ENCODE measurements around the gene SPATA12.

SPATA12 gene

DNA sequence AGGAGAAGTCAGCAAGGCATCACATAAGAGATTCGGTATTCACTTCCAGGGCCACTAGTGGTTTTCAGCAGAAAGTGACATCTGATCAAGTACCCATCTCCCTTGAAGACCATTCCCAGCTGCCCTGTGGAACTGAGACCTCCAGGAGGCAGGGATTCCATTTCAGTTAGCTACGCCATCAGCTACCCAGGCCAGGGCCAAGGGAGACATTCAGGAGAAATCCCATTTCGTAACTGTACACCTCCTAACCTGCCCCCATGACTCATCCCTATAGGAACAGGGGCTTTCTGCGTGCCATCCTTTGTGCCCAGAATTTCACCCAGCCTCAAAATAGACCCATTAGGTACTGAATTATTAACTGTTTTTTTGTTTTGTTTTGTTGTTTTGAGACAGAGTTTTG lies 24.7 kb downstream of the SPATA12 start:
- no peak for DNase-seq

DNA sequence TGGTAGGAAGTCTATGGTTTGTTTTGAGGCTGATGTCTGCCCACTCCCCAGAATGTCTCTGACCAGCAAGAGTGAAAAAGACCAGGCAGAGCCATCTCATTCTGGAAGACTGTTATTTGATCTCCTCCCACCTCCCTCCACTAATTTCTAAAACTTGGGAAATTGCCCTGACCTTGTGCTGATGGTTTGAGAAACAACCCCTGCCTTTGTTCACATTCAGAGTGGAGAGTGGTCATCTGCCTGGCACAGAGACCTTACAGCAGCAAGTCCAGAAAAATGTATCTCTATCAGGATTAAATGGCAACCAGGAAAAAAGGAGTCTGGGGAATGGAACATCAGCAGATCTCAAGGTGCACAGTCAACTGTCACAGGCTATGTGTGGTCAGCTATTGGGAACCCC lies 25.7 kb downstream of the SPATA12 start:
- no peak for DNase-seq

DNA sequence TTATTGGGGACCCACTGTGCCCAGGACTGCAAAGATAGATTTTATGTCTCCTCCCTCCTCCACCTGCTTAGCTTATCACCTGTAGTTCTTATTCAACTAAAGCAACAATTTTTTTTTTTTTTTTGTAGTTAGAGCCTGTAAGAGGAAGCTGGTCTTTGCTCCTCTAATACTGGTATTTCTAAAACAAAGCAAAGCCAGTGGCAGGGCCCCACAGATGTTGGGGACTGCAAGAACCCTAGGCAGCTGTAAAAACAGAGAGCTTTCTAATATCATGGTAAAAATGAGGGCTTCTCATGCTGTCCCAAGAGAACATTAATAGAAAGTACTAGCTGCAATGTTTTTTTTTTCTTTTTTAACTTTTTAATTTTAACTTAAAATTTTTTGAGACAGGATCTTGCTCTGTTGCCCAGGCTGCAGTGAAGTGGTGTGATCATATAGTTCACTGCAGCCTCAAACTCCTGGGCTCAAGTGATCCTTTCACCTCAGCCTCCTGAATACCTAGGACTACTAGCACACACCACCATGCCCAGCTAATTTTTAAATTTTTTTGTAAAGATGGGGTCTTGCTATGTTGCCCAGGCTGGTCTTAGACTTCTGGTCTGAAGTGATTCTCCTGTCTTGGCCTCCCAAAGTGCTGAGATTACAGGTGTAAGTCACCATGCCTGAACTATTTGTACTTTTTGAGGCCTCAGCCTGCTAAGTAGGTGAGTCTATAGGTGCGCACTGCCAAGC lies 27.1 kb downstream of the SPATA12 start:
- DNase-seq: no peak

DNA sequence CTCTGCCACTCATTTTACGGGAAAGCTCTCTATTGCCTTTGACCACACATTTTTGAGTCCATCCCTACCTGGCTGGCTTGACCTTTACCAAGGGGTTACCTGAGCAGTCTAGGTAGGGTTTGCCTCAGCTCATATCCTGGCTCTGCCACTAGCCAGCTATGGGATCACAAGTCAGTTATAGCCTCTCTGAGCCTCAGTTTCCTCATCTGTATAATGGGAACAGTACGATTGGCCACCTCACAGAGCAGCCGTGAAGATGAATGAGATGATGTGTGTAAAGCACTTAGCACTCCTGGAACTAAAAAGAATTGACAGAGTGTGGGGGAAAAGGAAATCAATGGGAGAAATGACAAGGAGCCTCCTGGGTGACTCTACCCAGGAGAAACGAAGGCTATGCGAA lies 28.0 kb downstream of the SPATA12 start:
- no peak for DNase-seq

DNA sequence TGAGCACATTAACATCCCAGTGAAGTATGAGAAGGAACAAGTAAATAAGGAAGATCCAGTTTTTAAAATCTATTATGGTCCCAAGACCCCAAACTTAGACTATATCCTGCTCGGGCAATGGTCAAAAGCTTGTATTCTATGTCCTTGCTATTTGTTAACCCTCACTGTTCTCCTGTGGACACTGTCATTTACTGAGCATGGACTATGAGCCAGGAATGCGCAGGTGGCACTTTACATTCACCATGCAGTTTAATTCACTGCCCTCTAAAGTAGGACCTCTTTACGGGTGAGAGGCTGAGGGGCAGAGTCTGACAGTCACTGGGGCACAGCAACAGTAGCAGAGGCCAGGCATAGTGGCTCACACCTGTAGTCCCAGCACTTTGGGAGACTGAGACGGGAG lies 28.6 kb downstream of the SPATA12 start:
- DNase-seq: no peak

DNA sequence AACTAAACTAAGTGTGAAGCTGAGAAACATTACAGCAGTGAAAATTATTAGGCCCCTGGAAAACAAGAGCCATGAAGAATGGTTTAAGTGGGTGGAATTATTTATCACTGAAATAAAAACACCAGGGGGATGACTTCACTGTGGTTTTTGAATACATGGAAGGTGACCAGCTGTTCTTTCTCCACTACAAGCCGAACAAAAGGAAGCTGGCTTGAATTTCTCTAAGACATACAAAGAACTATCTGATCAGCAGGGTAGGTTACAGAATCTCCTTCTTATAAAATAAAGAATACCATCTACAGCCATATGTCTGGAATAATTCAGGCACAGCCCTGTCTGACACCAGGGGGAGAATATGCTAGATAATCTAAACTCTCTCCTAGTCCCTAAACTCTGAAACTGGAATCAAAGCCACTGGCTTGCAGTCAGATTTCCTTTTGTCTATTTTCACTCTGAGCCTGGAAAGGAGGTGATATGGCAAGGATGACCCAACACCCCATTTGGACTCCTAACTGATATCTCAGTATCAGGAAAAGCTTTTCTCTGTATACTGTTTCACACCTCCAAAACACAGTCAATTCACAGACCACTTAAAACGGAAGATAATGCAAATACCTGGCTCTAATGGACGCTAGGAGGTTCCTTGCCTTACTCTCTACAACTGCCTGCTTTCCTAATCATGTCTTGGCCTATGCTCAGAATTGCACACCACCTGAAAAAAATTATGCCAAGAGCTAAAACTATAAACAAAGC lies 31.2 kb downstream of the SPATA12 start:
- no peak for DNase-seq

DNA sequence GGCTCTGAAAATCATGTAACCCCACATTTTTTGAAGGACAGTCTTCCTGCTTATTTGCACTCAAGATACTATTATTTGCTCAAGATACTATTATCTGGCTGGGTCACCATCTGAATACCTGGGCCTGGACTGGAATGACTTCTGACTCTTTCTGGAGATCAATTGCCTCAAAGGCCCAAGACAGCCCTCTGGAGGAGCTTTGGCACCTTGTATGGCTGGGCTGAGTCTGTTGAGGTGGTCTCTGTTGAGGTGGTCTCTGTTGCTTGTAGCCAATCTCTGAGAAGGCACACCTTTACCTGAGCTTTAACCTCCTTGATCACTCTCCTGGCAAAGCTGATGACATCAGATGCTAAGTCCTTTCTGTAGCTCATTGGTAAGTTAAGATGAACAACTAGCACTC lies 33.0 kb downstream of the SPATA12 start:
- DNase-seq: no peak

DNA sequence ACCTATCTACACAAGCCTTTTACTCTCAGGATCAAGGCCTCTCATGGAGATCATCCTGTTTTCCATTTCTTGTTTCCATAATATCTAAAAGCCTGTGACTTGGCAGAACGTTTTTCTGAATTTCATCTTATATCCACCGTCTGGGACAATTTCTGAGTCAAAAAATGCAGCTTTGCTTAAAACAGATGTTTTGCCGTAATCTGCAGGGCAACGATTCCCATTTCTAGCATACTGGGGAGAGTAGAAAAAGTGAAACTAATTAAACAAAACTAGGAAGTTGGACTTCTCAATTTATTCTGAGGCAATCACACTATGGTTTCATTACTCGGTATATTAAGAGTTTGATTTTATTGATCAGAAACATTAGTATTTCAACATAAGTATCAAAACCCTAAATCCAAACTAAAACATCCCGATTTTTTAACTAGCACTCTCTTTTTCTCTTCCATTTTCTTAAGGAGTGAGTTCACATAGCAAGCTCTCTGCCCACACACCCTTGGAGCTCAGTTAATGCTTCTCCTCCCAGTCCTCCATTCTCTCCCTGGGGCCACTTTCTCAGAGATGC lies 33.6 kb downstream of the SPATA12 start:
- no peak for DNase-seq

DNA sequence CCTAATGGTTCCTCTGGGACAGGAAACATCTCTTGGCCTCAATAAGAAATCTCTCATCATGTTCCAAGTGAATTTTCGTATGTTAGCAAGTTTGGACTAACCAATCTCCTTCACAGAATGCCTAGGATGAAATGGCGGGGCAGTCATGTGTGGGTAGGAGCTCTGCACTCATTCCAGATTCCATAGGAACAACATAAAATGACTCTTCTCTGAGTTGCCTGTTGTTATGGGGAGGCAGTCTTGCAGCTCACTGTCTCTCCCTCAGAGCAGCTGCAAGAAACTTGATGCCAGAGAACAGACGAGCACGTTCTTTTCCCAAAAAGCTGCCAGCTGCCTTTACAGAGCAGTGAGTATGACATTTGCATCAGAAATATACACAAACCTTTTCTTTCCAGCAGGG lies 34.1 kb downstream of the SPATA12 start:
- DNase-seq: no peak

DNA sequence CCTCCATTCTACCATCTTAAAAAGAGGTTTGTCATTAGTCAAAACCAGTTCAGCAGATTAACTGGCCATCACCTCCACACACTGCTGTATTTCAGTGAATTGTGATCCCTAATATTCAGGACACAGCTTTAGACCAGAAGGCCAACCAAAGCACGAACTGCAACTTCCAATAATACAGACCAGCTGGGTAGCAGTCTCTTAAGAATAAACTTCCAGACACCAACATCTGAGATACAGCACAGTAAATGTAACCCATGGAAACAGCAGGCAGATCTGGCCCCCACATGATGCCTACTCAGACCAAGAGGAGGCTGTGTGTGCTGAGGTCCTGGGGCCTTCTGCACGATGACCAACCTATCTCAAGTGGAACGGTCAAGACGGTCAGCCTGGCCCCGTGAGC lies 34.9 kb downstream of the SPATA12 start:
- DNase-seq: no peak

DNA sequence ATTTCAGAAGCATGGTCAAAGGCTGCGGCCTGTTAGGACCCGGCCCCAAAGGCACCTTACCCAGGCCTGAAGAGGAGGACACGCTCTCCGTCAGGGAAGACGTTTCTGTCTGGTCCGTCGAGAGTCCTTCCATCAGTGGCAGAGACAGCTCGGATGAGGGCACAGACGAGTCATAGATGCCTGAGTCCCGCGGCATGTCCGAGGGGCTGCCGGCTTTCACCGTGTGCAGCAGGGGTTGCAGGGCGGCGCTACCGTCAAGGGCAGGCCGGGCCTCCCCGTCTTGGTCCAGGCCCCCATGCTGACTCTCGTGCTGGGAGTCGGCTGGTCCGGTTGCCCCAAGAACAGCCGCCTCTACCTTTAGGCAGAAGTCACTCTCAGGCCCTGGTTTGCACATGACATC lies 37.1 kb downstream of the SPATA12 start:
- no peak for DNase-seq

DNA sequence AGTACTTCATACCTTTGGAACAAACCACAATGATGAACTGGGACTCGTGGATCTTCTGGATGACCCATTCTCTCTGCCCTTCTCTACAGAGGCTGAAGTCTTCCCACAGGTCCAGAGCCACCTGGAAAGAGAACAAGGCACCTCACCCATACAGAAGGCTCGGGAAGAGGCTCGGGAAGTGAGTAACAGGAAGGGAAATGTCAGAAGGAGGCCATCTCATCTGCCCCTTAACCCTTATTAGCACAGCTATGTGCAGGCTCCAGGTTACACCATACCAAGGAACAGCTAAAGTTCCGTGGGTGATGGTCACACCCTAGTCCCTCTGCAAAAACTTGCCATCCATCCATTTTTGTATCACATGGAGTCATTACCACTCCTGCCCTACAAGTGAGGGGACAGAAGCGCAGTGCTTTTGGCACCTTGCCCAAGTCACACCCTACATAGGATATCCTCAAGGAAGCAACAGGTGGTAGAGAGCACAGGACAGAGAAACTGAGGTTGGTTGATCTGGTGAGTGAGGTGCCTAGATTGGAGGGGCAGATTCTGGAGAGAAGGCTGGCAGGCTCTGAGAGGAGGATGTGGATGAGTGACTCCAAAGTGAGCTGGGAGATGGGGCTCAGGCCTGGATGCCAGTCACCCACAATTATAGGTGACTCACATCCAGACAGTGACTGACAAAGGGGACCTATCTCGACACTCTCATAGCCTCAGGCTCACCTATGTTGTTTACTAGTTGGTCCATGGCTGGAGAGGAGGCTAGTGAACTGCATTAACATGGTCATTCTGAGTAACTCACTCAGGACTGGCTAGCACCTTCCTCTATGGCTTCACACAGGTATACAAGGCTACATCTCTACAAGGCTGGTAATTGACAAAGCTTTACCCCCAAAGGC lies 38.2 kb downstream of the SPATA12 start:
- DNase-seq: no peak

DNA sequence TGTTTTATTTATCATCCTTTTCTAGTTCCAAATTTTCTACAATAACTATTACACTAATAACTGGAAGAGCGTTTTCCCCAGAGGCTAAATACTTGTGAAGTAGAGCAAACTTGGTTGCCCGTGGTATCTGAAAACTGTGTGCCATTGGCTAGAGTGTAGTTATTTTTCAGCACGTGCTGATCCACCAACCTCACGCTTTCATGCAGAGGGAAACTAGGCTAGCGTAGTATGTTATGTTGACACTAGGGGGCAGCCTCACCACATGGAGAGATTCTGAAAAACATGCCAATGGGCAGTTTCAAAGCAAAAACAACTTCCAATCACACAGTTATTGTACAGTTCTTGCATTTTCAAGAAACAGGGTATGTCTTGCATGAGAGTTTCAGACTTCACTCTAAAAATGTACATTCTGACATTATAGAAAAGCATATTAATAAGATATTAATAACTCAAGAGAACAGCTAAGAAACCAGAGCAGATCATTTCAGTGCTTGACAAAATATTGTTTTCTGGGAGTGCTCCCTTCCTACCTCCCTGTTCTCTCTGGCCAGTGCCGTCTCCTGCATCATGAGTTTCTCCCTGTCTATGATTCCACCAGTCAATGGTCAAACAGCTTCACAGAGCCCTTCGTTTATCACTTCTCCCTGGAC lies 39.7 kb downstream of the SPATA12 start:
- DNase-seq: peak; percentile 80

DNA sequence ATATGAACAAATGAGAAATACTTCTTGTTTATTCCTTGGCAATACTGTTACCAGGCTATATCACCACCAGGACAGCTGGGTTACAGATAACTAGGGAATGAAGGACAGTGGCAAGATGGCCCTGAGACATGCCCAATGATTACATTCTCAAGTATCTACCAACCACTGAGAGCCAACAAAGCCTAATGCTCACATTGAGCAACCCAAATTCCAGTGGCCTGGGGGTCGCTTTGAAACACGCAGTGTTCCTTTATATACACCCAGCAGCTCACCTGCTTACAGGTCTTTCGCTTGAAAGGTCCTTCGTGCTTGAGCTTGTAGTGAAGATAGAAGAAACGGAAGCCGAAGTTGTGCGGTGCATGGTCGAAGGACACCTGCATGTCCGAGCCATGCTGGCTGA lies 45.1 kb downstream of the SPATA12 start:
- no peak for DNase-seq

DNA sequence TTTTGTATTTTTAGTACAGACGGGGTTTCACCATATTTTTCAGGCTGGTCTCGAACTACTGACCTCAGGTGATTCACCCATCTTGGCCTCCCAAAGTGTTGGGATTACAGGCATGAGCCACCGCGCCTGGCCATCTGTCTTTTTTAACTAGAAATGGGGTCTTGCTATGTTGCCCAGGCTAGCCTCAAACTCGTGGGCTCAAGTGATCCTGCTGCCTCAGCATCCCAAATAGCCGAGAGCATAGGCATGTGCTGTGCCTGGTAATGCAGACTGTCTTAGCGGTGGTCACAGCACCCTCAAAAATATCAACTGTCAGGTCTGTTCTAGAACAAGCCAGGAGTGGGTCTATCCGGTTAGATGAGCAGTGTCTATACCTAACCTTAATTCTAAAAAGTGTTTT lies 48.2 kb downstream of the SPATA12 start:
- DNase-seq: no peak

DNA sequence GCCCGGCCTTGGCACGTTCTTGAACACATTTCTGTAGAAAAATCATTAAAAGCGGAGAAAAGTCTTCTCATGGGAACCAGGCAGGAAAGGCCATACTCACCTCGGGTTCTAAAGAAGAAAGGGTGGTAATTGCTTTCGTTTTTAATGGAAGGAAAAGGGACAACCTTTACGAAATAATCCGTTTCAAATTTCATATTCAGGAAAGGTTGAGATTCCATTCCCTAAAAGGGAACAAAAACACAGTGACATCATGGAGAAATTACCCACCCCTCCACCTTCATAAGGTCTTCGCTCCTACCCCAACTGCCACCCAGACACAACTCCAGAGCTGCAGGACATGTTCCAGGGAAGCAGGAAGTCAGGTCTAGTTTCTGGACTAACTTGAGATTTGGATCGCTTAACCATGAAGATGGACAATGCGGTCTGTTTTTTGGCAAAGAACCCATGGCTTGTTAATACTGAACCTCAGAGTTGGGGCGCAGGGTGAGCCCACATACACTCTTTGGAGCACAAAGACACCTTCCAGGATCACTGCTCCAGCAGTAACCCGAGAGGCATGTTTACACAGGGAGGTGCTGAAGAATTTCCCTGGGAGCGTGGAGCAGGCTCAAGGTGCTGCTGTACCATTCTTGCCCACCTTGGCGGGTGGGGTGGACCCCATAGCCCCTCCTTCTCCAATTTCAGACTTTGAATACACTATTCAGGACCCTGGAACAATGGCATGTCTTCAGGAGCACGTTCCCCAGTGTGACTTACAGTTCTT lies 49.2 kb downstream of the SPATA12 start:
- no peak for DNase-seq

DNA sequence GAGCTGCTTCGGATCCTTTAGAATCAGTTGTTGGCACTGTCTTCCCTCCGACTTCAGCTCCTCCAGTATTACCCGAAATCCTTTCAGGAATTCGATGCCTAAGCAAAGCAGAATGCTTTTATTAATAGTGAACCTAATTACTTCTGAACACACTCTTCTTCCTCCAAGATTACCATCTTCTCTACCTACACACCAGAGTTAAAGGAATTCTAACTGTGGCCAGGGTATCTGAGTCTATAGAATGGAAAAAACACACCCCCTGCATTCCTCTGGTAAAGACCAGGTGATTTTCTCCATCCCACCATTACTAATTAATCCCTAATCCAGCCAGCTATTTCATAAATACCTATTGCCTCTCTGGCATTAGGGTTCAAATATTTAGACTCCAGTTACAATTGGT lies 49.8 kb downstream of the SPATA12 start:
- DNase-seq: no peak

DNA sequence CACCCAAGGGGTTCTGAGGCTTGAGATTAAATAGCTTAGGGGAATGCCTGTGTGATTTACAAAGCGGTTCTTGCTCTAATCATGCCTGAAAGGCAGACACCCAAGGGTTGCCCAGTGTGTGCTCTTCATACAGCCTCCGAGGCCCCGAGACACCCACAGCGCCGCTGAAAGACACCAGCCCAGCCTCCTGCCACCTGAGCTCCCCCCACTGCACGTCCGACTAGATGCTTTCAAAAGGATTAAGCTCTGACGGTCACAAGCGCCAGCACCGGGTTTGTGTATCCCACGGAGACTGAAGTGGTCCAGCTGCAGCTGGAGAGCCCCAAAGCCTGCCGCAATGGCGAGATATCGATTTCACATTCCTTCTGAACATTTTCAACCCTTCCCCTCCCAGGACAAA lies 50.3 kb downstream of the SPATA12 start:
- peak; percentile 11 for DNase-seq

DNA sequence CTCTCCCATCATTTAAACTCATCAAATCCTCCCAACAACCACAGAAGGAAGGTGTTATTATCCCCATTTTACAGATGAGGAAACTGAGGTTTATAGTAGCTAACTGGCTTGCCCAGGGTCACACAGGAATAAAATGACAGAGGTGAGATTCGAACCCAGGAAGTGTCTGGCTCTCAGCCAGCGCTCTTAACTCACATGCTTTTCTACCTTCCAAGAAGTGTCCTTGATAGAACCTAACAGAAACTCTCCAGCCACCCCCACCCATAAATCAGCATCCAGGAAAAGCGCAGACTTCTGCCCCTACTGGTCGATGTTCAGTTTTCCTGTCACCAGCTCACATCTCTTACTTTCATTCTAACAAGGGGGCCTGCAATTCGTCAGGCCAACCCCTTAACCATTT lies 51.7 kb downstream of the SPATA12 start:
- DNase-seq: peak; percentile 41

DNA sequence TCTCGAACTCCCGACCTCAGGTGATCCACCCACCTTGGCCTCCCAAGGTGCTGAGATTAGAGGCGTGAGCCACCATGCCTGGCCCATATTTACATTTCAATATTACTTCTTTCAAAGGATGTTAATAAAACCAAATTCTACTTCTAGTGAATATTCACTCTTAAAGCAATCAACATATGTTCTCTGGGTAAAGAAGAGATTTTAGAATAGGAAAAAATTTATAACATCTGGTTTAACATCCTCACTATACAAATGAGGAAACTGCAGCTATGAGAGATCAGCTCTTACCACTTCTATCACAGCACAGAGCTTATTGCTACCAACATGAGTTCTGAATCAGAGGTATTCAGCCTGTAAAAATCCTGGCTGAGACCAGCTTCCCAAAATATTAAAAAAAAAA lies 56.0 kb downstream of the SPATA12 start:
- DNase-seq: no peak

DNA sequence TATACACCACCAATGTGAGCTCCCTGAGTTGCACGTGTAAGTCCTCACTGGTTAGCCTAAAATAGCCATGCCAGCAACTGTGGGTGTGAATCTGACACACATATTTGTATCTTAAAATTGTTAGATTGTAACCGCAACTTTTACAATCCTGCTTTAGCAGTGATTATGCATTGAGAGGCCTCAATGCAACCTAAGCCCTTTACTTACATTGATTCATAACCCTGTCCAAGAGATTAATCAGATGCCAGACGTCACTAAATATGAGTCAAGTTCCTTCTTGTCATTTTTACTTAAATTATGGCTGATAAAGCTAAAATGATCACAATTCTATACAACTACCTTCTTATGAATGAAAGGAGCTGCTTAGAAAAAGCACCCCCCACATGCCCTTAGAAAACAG lies 57.8 kb downstream of the SPATA12 start:
- DNase-seq: no peak

DNA sequence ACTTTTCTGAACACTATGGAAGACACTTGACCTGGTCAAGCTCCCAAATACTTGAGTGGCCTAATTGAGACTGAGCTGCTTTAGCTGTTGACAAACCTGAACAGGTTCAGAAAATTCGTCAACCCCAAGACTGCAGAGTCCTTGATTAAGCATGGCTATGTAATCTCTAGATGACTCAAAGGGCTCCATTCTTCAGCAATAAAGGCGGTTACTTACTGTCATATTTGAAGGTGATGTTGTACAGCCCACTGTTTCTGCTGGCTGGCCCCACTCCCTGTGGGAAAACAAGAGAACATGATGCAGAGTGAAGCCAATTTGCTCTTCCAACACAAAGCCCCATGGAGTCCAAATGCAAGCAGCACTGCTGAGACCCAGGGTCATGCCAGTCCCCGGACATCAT lies 59.6 kb downstream of the SPATA12 start:
- DNase-seq: no peak
